Esophagus squamous epithelium (tissue), 4 donors: ENCODE data around the gene TFE3.

Experiments
- POLR2A ChIP-seq, 4 donors: fragments of 450-650 bp; IDR thresholded peaks; one replicate each; pipeline ENCODE4 v1.6.1; 2017; ENCODE audit warnings: antibody characterized with exemption in 4 of 4, mild to moderate bottlenecking in 4 of 4, moderate library complexity in 3 of 4
- TF ChIP-seq, protein P1 (sequence below), 6 experiments: fragments of 450-650 bp in 4 of 6; fragments of 200-600 bp in 2 of 6; sonication (generic) in 2 of 6; IDR thresholded peaks; one replicate each; pipeline ENCODE4 v1.5.1; 2016 to 2019; ENCODE audit warnings: antibody characterized with exemption in 6 of 6, mild to moderate bottlenecking in 4 of 6, moderate library complexity in 4 of 6

DNA sequence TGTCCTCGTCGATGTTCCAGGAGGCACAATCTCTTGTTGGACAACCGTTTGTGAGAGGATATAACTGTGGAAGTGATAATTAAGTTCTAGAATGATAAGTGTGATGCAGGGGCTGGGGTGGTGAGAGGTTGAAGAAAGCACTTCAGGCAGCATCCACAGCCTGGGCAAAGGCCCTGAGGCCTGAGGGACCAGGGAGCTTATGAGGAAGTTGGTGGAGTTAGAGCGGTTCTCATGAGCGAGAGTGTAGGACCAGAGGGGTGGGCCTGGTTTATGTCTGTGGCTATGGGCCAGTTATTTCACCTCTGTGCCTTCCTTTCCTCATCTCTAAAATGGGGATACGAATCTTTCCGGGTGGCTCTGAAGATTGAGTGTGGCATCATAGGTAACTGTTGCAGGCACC is 18.3 kb upstream of the TFE3 start:
- TF ChIP-seq, protein P1, sequence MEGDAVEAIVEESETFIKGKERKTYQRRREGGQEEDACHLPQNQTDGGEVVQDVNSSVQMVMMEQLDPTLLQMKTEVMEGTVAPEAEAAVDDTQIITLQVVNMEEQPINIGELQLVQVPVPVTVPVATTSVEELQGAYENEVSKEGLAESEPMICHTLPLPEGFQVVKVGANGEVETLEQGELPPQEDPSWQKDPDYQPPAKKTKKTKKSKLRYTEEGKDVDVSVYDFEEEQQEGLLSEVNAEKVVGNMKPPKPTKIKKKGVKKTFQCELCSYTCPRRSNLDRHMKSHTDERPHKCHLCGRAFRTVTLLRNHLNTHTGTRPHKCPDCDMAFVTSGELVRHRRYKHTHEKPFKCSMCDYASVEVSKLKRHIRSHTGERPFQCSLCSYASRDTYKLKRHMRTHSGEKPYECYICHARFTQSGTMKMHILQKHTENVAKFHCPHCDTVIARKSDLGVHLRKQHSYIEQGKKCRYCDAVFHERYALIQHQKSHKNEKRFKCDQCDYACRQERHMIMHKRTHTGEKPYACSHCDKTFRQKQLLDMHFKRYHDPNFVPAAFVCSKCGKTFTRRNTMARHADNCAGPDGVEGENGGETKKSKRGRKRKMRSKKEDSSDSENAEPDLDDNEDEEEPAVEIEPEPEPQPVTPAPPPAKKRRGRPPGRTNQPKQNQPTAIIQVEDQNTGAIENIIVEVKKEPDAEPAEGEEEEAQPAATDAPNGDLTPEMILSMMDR (IDR thresholded peaks at IDR 0.05), result no peak
- no peak for TF ChIP-seq POLR2A (IDR thresholded peaks at IDR 0.05)
